Measurements from ENCODE around the gene MGAT5. TPM values are rescaled to one million over a fixed set of nuclear protein-coding genes. Genes with fewer than 3 reads are reported as not detected.
A peak's percentile ranks its signal among the peaks of the same experiment; 100 is the strongest.

Gene MGAT5
- total and polyA plus RNA-seq, 4 experiments from 2014 or later, result 4.4 to 81.3 (median 48.0) TPM

GRCh38 chr2:134299334-134299733 lies 45.5 kb downstream of the MGAT5 start:
- H3K4me3 ChIP-seq (ENCODE audit: low read length in 2 of 2), result no peak overlapping the region
- CTCF ChIA-PET (ENCODE audit: partially characterized antibody), result interaction anchor here (1.7 kb wide), 1 partner anchor 10 kb away, joined by 5 read pairs; no protein-coding TSS in a partner anchor
- no peak overlapping the region for H3K27ac ChIP-seq (ENCODE audit: low read depth, low read length)
- no peak overlapping the region for H3K4me3 Mint-ChIP-seq
- peak overlapping the region in 1 of 7 donors; percentile 89 for H3K27ac Mint-ChIP-seq
- no peaks in the 10 kb centered on the region for H3K9me3 ChIP-seq (ENCODE audit: control insufficient read depth in 1 of 2, low read length in 2 of 2)
- intact Hi-C loops (cut with micrococcal nuclease), result no loop called here
- H3K36me3 Mint-ChIP-seq, result peaks cover 11 to 19% of the 10 kb centered on the region in 2 donors
- peaks cover 69% of the 10 kb centered on the region for H3K4me1 ChIP-seq (ENCODE audit: insufficient read depth, low read length)
- H3K27me3 Mint-ChIP-seq, result no peaks in the 10 kb centered on the region
- no peaks in the 10 kb centered on the region for H3K36me3 ChIP-seq (ENCODE audit: insufficient read depth, low read length)
- POLR2A ChIA-PET (ENCODE audit: partially characterized antibody), result interaction anchor here (1.2 to 4.0 kb wide), 2 partner anchors 9 to 22 kb away, joined by 4 to 15 read pairs; no protein-coding TSS in a partner anchor
- H3K4me1 Mint-ChIP-seq, result peaks cover 54 to 89% (median 74%) of the 10 kb centered on the region in 4 donors
- H3K27me3 ChIP-seq (ENCODE audit: insufficient read depth, low read length), result no peaks in the 10 kb centered on the region
- no peaks in the 10 kb centered on the region for H3K9me3 Mint-ChIP-seq
- DNase-seq, result no peak

- H3K27ac Mint-ChIP-seq, result peak overlapping the region in 2 of 7 donors; percentile 24 to 34
- Histone ChIP-seq H3K36me3 (ENCODE audit: insufficient read depth, low read length) (no peaks in the 10 kb centered on the region), H3K4me3 (ENCODE audit: low read length in 2 of 2) (no peak overlapping the region), H3K9me3 (ENCODE audit: control insufficient read depth in 1 of 2, low read length in 2 of 2) (no peaks in the 10 kb centered on the region), H3K4me1 (ENCODE audit: insufficient read depth, low read length) (peaks cover 68% of the 10 kb centered on the region), H3K27ac (ENCODE audit: low read depth, low read length) (no peak overlapping the region), H3K27me3 (ENCODE audit: insufficient read depth, low read length) (no peaks in the 10 kb centered on the region)
- peaks cover 11 to 19% of the 10 kb centered on the region in 2 donors for H3K36me3 Mint-ChIP-seq
- no peak for DNase-seq
- intact Hi-C loops (cut with micrococcal nuclease), result no loop called here
- H3K27me3 Mint-ChIP-seq, result no peaks in the 10 kb centered on the region
- ChIA-PET CTCF (ENCODE audit: partially characterized antibody) (interaction anchor here (1.7 kb wide), 1 partner anchor 11 kb away, joined by 5 read pairs; no protein-coding TSS in a partner anchor), POLR2A (ENCODE audit: partially characterized antibody) (interaction anchor here (0.7 to 4.0 kb wide), 4 partner anchors 10 to 191 kb away, joined by 3 to 15 read pairs (median 4); no protein-coding TSS in a partner anchor)
- peak overlapping the region in 1 of 8 donors; percentile 13 for H3K4me3 Mint-ChIP-seq
- H3K4me1 Mint-ChIP-seq, result peaks cover 54 to 89% (median 75%) of the 10 kb centered on the region in 4 donors
- H3K9me3 Mint-ChIP-seq, result no peaks in the 10 kb centered on the region
These were observed 46.7 kb downstream of the MGAT5 start for GRCh38 chr2:134300585-134300984.

- Mint-ChIP-seq H3K4me1 (peaks cover 52 to 86% (median 72%) of the 10 kb centered on the region in 4 donors), H3K36me3 (peaks cover 9 to 19% of the 10 kb centered on the region in 2 donors), H3K4me3 (peak overlapping the region in 4 of 8 donors; percentile 4 to 64 (median 12)), H3K27ac (peak overlapping the region in 5 of 7 donors; percentile 18 to 84 (median 65)), H3K9me3 (no peaks in the 10 kb centered on the region), H3K27me3 (no peaks in the 10 kb centered on the region)
- intact Hi-C loops (cut with micrococcal nuclease), result no loop called here
- Histone ChIP-seq H3K27ac (ENCODE audit: low read depth, low read length) (no peak overlapping the region), H3K9me3 (ENCODE audit: control insufficient read depth in 1 of 2, low read length in 2 of 2) (no peaks in the 10 kb centered on the region), H3K4me3 (ENCODE audit: low read length in 2 of 2) (no peak overlapping the region), H3K4me1 (ENCODE audit: insufficient read depth, low read length) (peaks cover 65% of the 10 kb centered on the region), H3K36me3 (ENCODE audit: insufficient read depth, low read length) (no peaks in the 10 kb centered on the region), H3K27me3 (ENCODE audit: insufficient read depth, low read length) (no peaks in the 10 kb centered on the region)
- POLR2A ChIA-PET (ENCODE audit: partially characterized antibody), result interaction anchor here (0.9 to 4.0 kb wide), 3 partner anchors 9 to 23 kb away, joined by 3 to 15 read pairs (median 3); no protein-coding TSS in a partner anchor
- DNase-seq, result no peak
- CTCF ChIA-PET (ENCODE audit: partially characterized antibody), result interaction anchor here (1.0 kb wide), 1 partner anchor 11 kb away, joined by 4 read pairs; no protein-coding TSS in a partner anchor
These were observed 47.4 kb downstream of the MGAT5 start for GRCh38 chr2:134301099-134301927.

- DNase-seq, result no peak
- Mint-ChIP-seq H3K4me1 (peaks cover 51 to 83% (median 72%) of the 10 kb centered on the region in 4 donors), H3K4me3 (no peak overlapping the region), H3K9me3 (no peaks in the 10 kb centered on the region), H3K27ac (no peak overlapping the region), H3K36me3 (peaks cover 5 to 17% of the 10 kb centered on the region in 2 donors), H3K27me3 (no peaks in the 10 kb centered on the region)
- Histone ChIP-seq H3K27ac (ENCODE audit: low read depth, low read length) (no peak overlapping the region), H3K27me3 (ENCODE audit: insufficient read depth, low read length) (no peaks in the 10 kb centered on the region), H3K4me1 (ENCODE audit: insufficient read depth, low read length) (peaks cover 59% of the 10 kb centered on the region), H3K9me3 (ENCODE audit: control insufficient read depth in 1 of 2, low read length in 2 of 2) (no peaks in the 10 kb centered on the region), H3K4me3 (ENCODE audit: low read length in 2 of 2) (no peak overlapping the region), H3K36me3 (ENCODE audit: insufficient read depth, low read length) (no peaks in the 10 kb centered on the region)
- intact Hi-C loops (cut with micrococcal nuclease), result no loop called here
- ChIA-PET POLR2A (ENCODE audit: partially characterized antibody) (interaction anchor here (0.6 to 4.0 kb wide), 3 partner anchors 9 to 15 kb away, joined by 3 to 15 read pairs (median 3); no protein-coding TSS in a partner anchor), CTCF (ENCODE audit: partially characterized antibody) (interaction anchor here (1.0 kb wide), 1 partner anchor 11 kb away, joined by 4 read pairs; no protein-coding TSS in a partner anchor)
These were observed 48.0 kb downstream of the MGAT5 start for GRCh38 chr2:134301928-134302260.

GRCh38 chr2:134304394-134305108 lies 50.7 kb downstream of the MGAT5 start:
- CTCF ChIA-PET (ENCODE audit: partially characterized antibody), result interaction anchor here (0.9 to 2.9 kb wide), 8 partner anchors 9 to 77 kb away, joined by 3 to 7 read pairs (median 3); no protein-coding TSS in a partner anchor
- no peaks in the 10 kb centered on the region for H3K9me3 ChIP-seq (ENCODE audit: control insufficient read depth in 1 of 2, low read length in 2 of 2)
- no peak overlapping the region for H3K4me3 ChIP-seq (ENCODE audit: low read length in 2 of 2)
- Mint-ChIP-seq H3K27ac (peak overlapping the region; percentile 65 to 93 (median 88)), H3K27me3 (no peaks in the 10 kb centered on the region), H3K4me1 (peaks cover 56 to 84% (median 71%) of the 10 kb centered on the region in 4 donors), H3K9me3 (peaks cover 0 to 4% (median under 1%) of the 10 kb centered on the region in 8 donors), H3K4me3 (peak overlapping the region; percentile 36 to 74 (median 51)), H3K36me3 (peaks cover 5 to 25% of the 10 kb centered on the region in 2 donors)
- H3K27me3 ChIP-seq (ENCODE audit: insufficient read depth, low read length), result no peaks in the 10 kb centered on the region
- no peak for DNase-seq
- peak overlapping the region; percentile 22 for H3K27ac ChIP-seq (ENCODE audit: low read depth, low read length)
- peaks cover 55% of the 10 kb centered on the region for H3K4me1 ChIP-seq (ENCODE audit: insufficient read depth, low read length)
- intact Hi-C loops (cut with micrococcal nuclease), result no loop called here
- POLR2A ChIA-PET (ENCODE audit: partially characterized antibody), result interaction anchor here (0.9 to 1.6 kb wide), 3 partner anchors 12 to 16 kb away, joined by 3 to 4 read pairs (median 4); no protein-coding TSS in a partner anchor
- no peaks in the 10 kb centered on the region for H3K36me3 ChIP-seq (ENCODE audit: insufficient read depth, low read length)

- ChIA-PET POLR2A (ENCODE audit: partially characterized antibody) (interaction anchor here (1.0 to 1.6 kb wide), 3 partner anchors 11 to 18 kb away, joined by 3 to 4 read pairs (median 4); no protein-coding TSS in a partner anchor), CTCF (ENCODE audit: partially characterized antibody) (interaction anchor here (0.9 to 2.9 kb wide), 6 partner anchors 9 to 78 kb away, joined by 3 to 7 read pairs (median 3); no protein-coding TSS in a partner anchor)
- Mint-ChIP-seq H3K27me3 (no peaks in the 10 kb centered on the region), H3K9me3 (peaks cover 0 to 4% (median under 1%) of the 10 kb centered on the region in 8 donors), H3K4me3 (peak overlapping the region in 7 of 8 donors; percentile 16 to 74 (median 42)), H3K27ac (peak overlapping the region; percentile 65 to 93 (median 87)), H3K36me3 (peaks cover 5 to 24% of the 10 kb centered on the region in 2 donors), H3K4me1 (peaks cover 55 to 84% (median 71%) of the 10 kb centered on the region in 4 donors)
- Histone ChIP-seq H3K4me3 (ENCODE audit: low read length in 2 of 2) (no peak overlapping the region), H3K4me1 (ENCODE audit: insufficient read depth, low read length) (peaks cover 49% of the 10 kb centered on the region), H3K27ac (ENCODE audit: low read depth, low read length) (peak overlapping the region; percentile 22), H3K27me3 (ENCODE audit: insufficient read depth, low read length) (no peaks in the 10 kb centered on the region), H3K9me3 (ENCODE audit: control insufficient read depth in 1 of 2, low read length in 2 of 2) (no peaks in the 10 kb centered on the region), H3K36me3 (ENCODE audit: insufficient read depth, low read length) (no peaks in the 10 kb centered on the region)
- peak in 3 of 5 donors; percentile 24 to 43 (median 25) for DNase-seq
- intact Hi-C loops (cut with micrococcal nuclease), result no loop called here
These were observed 51.2 kb downstream of the MGAT5 start for GRCh38 chr2:134305109-134305491.
